HG03064 (cell line): ENCODE data around the gene GRIN1.
A peak's percentile ranks its signal among the peaks of the same experiment; 100 is the strongest.

ENCODE experiments used
- ATAC-seq: cut with Tn5 transposase; IDR thresholded peaks from one replicate; pipeline ENCODE4 v1.9.1; 2021; ENCODE audit warnings: low read depth; ENCODE audit not compliant: unreplicated experiment

The GRIN1 gene

GRCh38 chr9:137189297-137190295, 50.6 kb downstream of the GRIN1 start:
- no peak for ATAC-seq

GRCh38 chr9:137190315-137190856, 51.4 kb downstream of the GRIN1 start:
- no peak for ATAC-seq

- no peak for ATAC-seq
These were observed 52.3 kb downstream of the GRIN1 start for GRCh38 chr9:137191245-137191644.

- ATAC-seq = no peak
These were observed 52.9 kb downstream of the GRIN1 start for GRCh38 chr9:137191691-137192447.

- ATAC-seq = no peak
These were observed 53.5 kb downstream of the GRIN1 start for GRCh38 chr9:137192448-137192780.

- no peak for ATAC-seq
These were observed 53.9 kb downstream of the GRIN1 start for GRCh38 chr9:137192859-137193258.

GRCh38 chr9:137193771-137194170, 54.8 kb downstream of the GRIN1 start:
- ATAC-seq = no peak

- ATAC-seq = no peak
These were observed 55.4 kb downstream of the GRIN1 start for GRCh38 chr9:137194388-137194787.

GRCh38 chr9:137194909-137195308, 56.0 kb downstream of the GRIN1 start:
- no peak for ATAC-seq

GRCh38 chr9:137195525-137196220, 56.7 kb downstream of the GRIN1 start:
- ATAC-seq = no peak

GRCh38 chr9:137198051-137198901, 59.3 kb downstream of the GRIN1 start:
- no peak for ATAC-seq

- ATAC-seq = no peak
These were observed 59.9 kb downstream of the GRIN1 start for GRCh38 chr9:137198902-137199283.

GRCh38 chr9:137199411-137200121, 60.6 kb downstream of the GRIN1 start:
- ATAC-seq = no peak

- ATAC-seq = peak; percentile 84
These were observed 61.6 kb downstream of the GRIN1 start, which contains the start of gene TPRN for GRCh38 chr9:137200311-137201204. TSS of gene TPRN (minus strand) at chr9:137200741. CDS start at chr9:137200711, 30 bp downstream.

GRCh38 chr9:137201205-137201868, 62.4 kb downstream of the GRIN1 start:
- ATAC-seq = no peak

- no peak for ATAC-seq
These were observed 64.0 kb downstream of the GRIN1 start for GRCh38 chr9:137202966-137203365.

- no peak for ATAC-seq
These were observed 65.8 kb downstream of the GRIN1 start for GRCh38 chr9:137204731-137205125.
